Activated gamma-delta T cell treated with anti-CD3 and anti-CD28 coated beads, Interleukin-2, amount 50 U/mL, for 16 hours (primary cell): ENCODE measurements around the gene TRIM75.
"Not testable (repeated sequence)": the region's sequence is repeated elsewhere in the genome, so short reads cannot be mapped to it uniquely, and the experiment has no call there.

Experiments
- DNase-seq: peaks from one replicate; pipeline ENCODE4 v3.0.0-alpha.2; 2020; ENCODE audit warnings: low read depth

Gene TRIM75

GRCh38 chr4:165053645-165054044, at the start of gene TRIM75:
TRIM75 (plus strand) TSS chr4:165053866; CDS start chr4:165059148, 5,282 bp downstream.
- no peak for DNase-seq

- DNase-seq, result no peak
Measured at GRCh38 chr4:165005352-165005925, 48.2 kb upstream of the TRIM75 start.

GRCh38 chr4:165006456-165006855, 47.2 kb upstream of the TRIM75 start:
- no peak for DNase-seq

DNA sequence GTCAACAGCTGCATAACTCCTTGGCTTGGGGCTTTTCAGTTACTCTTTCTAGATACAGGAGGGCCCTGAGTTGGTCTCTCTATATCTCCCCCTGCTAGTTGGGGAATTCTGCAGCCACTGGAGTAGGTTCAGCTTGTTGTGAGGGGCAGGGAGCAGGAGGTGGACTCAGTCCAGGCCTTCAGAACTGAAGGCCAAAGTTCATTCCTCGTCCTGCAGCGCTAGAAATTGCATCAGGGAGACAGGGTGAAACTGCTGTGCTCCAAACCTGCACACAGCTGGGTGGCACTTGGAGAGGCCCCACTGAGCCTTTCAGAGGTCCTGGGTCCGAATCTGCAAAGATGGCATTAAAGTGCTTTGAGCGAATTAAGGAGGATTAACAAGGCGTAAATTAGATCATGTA, 46.8 kb upstream of the TRIM75 start:
- DNase-seq, result no peak

- no peak for DNase-seq
Measured at GRCh38 chr4:165009493-165010227, 44.0 kb upstream of the TRIM75 start.

DNA sequence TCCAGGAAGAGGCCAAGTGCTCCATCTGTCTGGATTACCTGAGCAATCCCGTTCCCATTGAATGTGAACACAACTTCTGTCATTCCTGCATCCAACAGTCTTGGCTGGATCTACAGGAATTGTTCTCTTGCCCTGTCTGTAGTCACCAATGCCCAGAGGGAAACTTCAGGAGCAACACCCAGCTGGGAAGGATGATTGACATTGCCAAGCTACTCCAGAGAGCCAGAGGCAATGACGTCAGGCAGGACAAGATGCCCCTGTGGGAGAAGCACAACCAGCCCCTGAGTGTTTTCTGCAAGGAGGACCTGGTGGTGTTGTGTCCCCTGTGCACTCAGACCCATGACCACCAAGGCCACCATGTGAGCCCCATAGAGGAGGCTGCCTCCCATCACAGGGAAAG, 43.2 kb upstream of the TRIM75 start:
- no peak for DNase-seq

DNA sequence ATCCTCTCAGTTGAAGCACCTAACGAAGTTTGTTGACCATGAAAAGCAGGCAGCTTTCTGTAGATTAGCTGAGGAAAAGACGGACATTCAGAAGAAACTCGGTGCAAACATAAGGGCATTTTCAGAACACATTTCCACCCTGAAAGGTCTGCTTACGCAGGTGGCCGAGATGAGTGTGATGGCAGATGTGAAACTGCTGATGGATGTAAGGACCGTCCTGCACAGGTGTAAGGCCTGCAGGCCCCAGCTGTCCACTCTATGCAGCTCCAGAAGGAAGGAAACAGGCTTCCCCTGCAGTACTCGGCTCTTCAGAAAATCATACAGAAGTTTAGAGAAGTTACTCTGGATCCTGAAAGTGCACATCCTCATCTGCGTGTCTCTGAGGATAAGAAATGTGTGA, 42.7 kb upstream of the TRIM75 start:
- DNase-seq, result no peak

DNA sequence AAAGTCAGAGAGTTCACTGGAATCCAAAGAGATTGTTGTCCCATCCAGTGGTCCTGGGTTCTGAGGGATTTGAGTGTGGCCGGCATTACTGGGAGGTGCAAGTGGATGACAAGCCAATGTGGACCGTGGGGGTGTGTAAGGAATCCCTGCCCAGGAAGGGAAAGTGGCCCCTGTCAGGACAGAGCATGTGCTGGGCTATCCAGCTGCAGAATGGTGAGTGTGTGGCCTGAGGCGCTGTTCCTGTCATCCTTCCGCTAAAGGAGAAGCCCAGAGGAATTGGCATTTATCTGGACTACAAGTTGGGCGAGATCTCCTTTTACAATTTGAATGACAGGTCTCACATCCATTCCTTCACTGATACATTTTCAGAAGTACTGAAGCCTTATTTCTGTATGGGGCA, 42.3 kb upstream of the TRIM75 start:
- DNase-seq, result no peak

DNA sequence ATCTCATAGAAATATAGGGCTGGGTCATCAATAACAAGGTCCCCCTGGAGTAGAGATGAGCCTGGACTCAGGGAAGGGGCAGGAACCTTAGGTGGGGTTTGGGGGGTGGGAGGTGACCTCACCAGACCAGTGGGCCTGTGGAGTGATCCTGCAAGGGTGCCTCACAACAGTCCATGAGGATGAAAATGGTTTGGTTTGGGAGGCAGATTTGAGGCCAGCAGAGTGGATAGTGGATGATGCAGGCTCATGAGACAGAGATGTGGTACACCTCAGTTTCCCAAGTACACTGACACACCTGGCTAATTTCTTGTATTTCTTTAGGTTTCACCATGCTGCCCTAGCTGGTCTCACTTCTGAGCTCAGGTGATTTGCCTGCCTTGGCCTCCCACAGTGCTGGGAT, 40.0 kb upstream of the TRIM75 start:
- DNase-seq, result no peak

DNA sequence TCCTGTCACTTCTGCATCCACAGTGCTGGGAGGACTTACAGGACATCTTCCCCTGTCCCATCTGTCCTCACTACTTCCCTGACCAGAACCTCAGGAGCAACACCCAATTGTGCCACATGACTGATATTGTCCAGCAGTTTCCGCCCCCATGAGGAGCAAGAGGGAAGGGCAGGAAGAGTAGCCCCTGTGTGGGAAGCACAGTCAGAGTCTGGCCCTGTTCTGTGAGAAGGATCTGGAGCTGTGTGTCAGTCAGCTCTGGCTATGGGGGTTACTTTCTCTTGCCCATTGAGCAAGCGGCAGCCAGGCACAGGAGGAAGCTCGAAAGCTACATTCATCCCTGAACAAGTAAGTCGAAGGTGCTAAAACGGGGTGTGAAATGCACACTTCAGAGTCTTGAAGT, 36.7 kb upstream of the TRIM75 start:
- DNase-seq, result no peak

DNA sequence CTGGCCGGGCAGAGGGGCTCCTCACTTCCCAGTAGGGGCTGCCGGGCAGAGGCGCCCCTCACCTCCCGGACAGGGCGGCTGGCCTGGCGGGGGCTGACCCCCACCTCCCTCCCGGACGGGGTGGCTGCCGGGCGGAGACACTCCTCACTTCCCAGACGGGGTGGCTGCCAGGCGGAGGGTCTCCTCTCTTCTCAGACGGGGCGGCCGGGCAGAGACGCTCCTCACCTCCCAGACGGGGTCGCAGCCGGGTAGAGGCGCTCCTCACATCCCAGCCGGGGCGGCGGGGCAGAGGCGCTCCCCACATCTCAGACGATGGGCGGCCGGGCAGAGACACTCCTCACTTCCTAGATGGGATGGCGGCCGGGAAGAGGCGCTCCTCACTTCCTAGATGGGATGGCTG, 33.7 kb upstream of the TRIM75 start:
- not testable (repeated sequence) for DNase-seq

DNA sequence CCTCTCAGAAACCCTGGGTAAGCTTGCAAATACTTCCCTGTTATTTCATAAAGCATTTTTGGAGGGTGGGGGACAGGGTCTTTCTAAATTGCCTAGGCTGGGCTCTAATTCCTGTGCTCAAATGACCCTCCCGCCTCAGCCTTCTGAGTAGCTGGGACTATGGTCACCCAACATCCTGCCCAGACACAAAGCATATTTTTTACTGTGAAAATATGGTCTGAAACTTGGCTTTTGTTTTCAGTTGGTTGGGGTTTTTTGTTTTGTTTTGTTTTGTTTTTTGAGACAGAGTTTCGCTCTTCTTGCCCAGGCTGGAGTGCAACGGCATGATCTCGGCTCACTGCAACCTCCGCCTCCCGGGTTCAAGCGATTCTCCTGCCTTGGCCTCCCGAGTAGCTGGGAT, 27.9 kb upstream of the TRIM75 start:
- DNase-seq, result not testable (repeated sequence)

GRCh38 chr4:165027762-165028402, 25.8 kb upstream of the TRIM75 start:
- no peak for DNase-seq

GRCh38 chr4:165031436-165032211, 22.0 kb upstream of the TRIM75 start, which contains the start of gene TRIM60:
TRIM60 (plus strand) TSS chr4:165031999; CDS start chr4:165040073, 8,074 bp downstream.
- no peak for DNase-seq

- DNase-seq, result no peak
Measured at GRCh38 chr4:165048170-165048569, 5.5 kb upstream of the TRIM75 start.

DNA sequence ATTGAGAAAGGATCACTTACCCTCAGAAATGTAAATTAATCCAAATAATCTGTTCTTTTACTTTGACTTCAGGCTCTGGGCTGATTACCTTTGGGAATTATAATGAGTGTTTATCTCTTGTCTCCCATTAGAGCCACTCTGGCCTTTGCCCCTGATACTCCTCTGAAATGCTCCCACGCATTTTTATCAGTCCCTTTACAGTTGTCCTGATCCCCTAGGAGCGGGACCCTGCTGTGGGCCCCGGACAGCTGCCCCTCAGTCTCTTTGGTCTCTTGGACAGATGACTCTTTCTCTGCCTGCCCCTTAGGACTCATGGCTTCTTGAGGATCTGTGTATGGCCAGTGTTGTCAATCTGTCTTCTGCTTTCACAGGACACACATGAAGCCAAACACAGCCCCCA, 1.0 kb upstream of the TRIM75 start:
- DNase-seq, result no peak

DNA sequence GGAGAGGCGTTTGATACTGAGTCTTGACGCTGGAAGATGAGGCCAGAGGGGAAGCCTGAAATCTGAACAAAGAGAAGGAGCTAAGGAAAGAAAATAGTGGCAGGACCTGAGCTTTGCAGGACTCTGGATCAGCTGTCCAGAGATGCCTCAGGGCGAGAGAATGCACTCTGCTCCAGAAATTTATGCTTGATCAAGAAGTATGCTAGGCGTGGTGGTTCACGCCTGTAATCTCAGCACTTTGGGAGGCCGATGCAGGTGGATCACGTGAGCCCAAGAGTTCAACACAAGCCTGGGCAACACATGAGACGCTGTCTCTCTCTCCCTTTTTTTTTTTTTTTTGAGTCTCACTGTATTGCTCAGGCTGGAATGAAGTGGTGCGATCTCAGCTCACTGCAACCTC, 1.9 kb downstream of the TRIM75 start:
- no peak for DNase-seq

- no peak for DNase-seq
Measured at GRCh38 chr4:165058666-165059065, 5.0 kb downstream of the TRIM75 start.

GRCh38 chr4:165059386-165059785, 5.7 kb downstream of the TRIM75 start:
- DNase-seq, result no peak

DNA sequence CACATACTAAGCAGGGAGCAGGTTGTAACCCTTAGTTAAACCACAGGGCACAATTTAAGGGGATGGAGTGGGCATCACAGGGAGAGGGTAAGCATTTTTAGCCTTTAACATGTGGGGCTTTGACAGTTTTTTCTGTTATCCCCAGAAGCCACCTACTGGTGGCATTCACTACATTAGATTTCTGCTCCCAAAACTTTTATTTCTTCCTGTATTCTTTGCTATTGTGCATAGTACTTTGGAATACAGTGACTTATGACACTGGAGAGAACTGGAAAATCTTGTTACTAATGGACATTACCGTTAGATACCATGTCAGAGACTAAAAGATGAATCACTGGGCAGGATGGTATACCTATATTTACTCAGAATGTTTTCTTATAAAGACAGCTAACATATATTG, 7.3 kb downstream of the TRIM75 start:
- no peak for DNase-seq

DNA sequence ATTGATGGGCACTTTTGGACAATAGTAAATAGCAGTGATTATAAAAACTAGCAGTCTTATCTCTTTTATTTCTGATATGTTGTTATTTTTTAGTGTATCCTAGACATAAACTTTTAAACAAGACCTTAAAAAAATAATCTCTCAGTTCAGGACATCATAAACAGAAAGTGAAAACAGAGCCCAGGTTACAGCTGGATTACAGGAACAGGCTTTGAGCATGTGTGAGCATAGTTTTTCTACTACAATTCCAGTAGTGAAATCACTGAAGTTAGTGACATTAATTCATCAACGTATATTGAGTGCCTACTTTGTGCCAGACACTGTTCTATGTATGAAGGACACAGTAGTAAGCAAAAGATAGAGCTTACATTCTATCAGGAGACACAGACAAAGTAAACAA, 16.9 kb downstream of the TRIM75 start:
- no peak for DNase-seq

DNA sequence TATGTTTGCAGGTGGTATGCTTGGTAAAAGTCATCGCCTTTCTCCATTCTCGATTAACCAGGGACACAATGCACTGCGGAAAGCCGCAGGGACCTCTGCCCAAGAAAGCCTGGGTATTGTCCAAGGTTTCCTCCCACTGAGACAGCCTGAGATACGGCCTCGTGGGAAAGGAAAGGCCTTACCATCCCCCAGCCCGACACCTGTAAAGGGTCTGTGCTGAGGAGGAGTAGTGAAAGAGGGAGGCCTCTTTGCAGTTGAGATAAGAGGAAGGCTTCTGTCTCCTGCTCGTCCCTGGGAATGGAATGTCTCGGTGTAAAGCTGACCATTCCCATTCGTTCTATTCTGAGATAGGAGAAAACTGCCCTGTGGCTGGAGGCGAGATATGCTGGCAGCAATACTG, 19.7 kb downstream of the TRIM75 start:
- DNase-seq, result not testable (repeated sequence)
